CD4-positive, alpha-beta memory T cell (primary cell): ENCODE measurements around the gene C1orf87. TPM values are rescaled to one million over a fixed set of nuclear protein-coding genes. Genes with fewer than 3 reads are reported as not detected.
A peak's percentile ranks its signal among the peaks of the same experiment; 100 is the strongest.

Experiments used
- CTCF ChIA-PET: fragments of 350-600 bp; sonication (Branson Sonifier 250); formaldehyde crosslinking; loops from one replicate; lab custom pipeline; 2021; ENCODE audit warnings: inconsistent platforms; ENCODE audit not compliant: partially characterized antibody; lab: Charles Lee
- POLR2A ChIA-PET: fragments of 350-600 bp; sonication (Branson Sonifier 250); formaldehyde crosslinking; loops from one replicate; lab custom pipeline; 2021; ENCODE audit not compliant: partially characterized antibody; lab: Charles Lee
- DNase-seq, 5 donors: peaks; one replicate each; pipeline versions ENCODE4 v3.0.0 to v3.0.0-alpha.2; 2020 to 2022; ENCODE audit warnings: mixed read lengths in 1 of 5
- H3K27ac ChIP-seq: one replicate; pipeline ENCODE4 v1.7.0; 2013; ENCODE audit warnings: low read depth, low read length
- H3K27me3 ChIP-seq: 2 replicates; pipeline ENCODE4 v1.7.0; 2013; ENCODE audit warnings: mild to moderate bottlenecking, low read length, moderate library complexity; ENCODE audit not compliant: insufficient read depth
- H3K36me3 ChIP-seq: 2 replicates; pipeline ENCODE4 v1.7.0; 2013; ENCODE audit warnings: mild to moderate bottlenecking, low read length, moderate library complexity; ENCODE audit not compliant: insufficient read depth
- H3K4me1 ChIP-seq: 2 replicates; pipeline ENCODE4 v1.7.0; 2013; ENCODE audit warnings: mild to moderate bottlenecking, low read length, moderate library complexity; ENCODE audit not compliant: insufficient read depth
- H3K4me3 ChIP-seq, 2 donors: one replicate each; pipeline ENCODE4 v1.7.0; 2013; ENCODE audit warnings: low read length in 2 of 2, mild to moderate bottlenecking in 1 of 2
- H3K9me3 ChIP-seq, 2 donors: one replicate each; pipeline ENCODE4 v1.7.0; 2013; ENCODE audit warnings: low read length in 2 of 2, control low read depth in 1 of 2; ENCODE audit not compliant: control insufficient read depth in 1 of 2
- H3K27ac Mint-ChIP-seq, 7 donors: one replicate each; pipeline ENCODE4 v1.8.0; 2020 to 2021; ENCODE audit warnings: mixed read lengths in 7 of 7, mild to moderate bottlenecking in 6 of 7, inconsistent platforms in 3 of 7, moderate library complexity in 3 of 7
- H3K27me3 Mint-ChIP-seq, 2 donors: one replicate each; pipeline ENCODE4 v1.8.0; 2020 to 2021; ENCODE audit warnings: mixed read lengths in 2 of 2
- H3K36me3 Mint-ChIP-seq, 2 donors: one replicate each; pipeline ENCODE4 v1.8.0; 2020 to 2021; ENCODE audit warnings: mixed read lengths in 2 of 2, inconsistent platforms in 1 of 2, mild to moderate bottlenecking in 1 of 2
- H3K4me1 Mint-ChIP-seq, 4 donors: one replicate each; pipeline ENCODE4 v1.8.0; 2020 to 2021; ENCODE audit warnings: mixed read lengths in 4 of 4, mild to moderate bottlenecking in 1 of 4
- H3K4me3 Mint-ChIP-seq, 8 donors: one replicate each; pipeline ENCODE4 v1.8.0; 2020 to 2021; ENCODE audit warnings: mixed read lengths in 8 of 8, mild to moderate bottlenecking in 7 of 8, moderate library complexity in 6 of 8, inconsistent platforms in 3 of 8
- H3K9me3 Mint-ChIP-seq, 8 donors: one replicate each; pipeline ENCODE4 v1.8.0; 2020 to 2021; ENCODE audit warnings: mixed read lengths in 8 of 8, mild to moderate bottlenecking in 5 of 8, inconsistent platforms in 3 of 8, moderate library complexity in 1 of 8
- intact Hi-C: fragments of 100-400 bp; cut with micrococcal nuclease; formaldehyde crosslinking; loops from one replicate; pipeline ENCODE4 v1.15.1; 2023
- polyA plus RNA-seq, 2 donors: library from polyadenylated mRNA; unstranded; fragments of 300-500 nt; fragmentation: Illumina TruSeq; gene quantifications; one replicate each; pipeline ENCODE4 v1.2.3, GENCODE V29; 2021
- total RNA-seq, 2 experiments: library from RNA; stranded (reverse); gene quantifications; one replicate each; pipeline ENCODE4 v1.2.3, GENCODE V29; 2021

C1orf87 gene
- total and polyA plus RNA-seq, 4 experiments from 2014 or later: not detected

GRCh38 chr1:59994302-59995198 lies 79.0 kb downstream of the C1orf87 start:
- H3K4me3 Mint-ChIP-seq: no peak overlapping the region
- H3K4me1 ChIP-seq: no peaks in the 10 kb centered on the region
- intact Hi-C loops: no loop called here
- no peak for DNase-seq
- ChIA-PET CTCF (no interaction called here), POLR2A (no interaction called here)
- H3K27ac ChIP-seq: no peak overlapping the region
- H3K4me1 Mint-ChIP-seq: no peaks in the 10 kb centered on the region
- no peak overlapping the region for H3K4me3 ChIP-seq
- H3K27me3 ChIP-seq: no peaks in the 10 kb centered on the region
- H3K36me3 ChIP-seq: no peaks in the 10 kb centered on the region
- H3K27ac Mint-ChIP-seq: no peak overlapping the region
- peaks cover 3 to 11% of the 10 kb centered on the region in 2 donors for H3K27me3 Mint-ChIP-seq
- peaks cover 0 to 2% (median 0%) of the 10 kb centered on the region in 8 donors for H3K9me3 Mint-ChIP-seq
- H3K9me3 ChIP-seq: no peaks in the 10 kb centered on the region
- no peaks in the 10 kb centered on the region for H3K36me3 Mint-ChIP-seq

DNA sequence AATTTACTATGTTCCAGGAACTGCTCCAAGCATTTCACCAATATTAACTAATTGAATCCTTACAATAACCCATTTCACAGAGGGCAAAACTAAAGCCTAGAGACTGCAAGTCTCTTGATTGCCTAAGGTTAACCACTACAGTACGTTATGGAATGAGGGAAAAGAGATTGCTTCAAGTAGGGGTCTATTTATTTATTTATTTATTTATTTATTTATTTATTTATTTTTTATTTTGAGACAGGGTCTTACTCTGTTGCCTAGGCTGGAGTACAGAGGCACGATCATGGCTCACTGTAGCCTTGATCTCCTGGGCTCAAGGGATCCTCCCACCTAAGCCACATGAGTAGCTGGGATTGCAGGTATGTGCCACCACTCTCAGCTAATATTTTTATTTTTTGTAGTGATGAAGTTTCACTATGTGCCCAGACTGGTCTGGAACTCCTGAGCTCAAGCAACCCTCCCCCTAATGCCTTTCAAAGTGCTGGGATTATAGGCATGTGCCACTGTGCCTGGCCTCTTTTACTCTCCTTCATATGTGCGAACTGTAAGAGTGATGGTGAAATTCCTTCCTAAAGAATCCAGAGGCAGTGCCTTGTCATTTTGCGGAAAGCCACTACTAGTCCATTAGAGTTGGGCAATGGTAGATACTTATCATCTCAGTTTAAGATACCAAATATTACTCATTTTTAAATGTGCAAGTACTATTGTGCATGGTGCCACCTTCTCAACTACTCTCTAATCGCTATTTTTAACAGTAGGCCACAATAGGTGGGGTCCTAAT lies 81.3 kb downstream of the C1orf87 start:
- DNase-seq: no peak
- Mint-ChIP-seq H3K27me3 (peaks cover 3 to 11% of the 10 kb centered on the region in 2 donors), H3K4me3 (no peak overlapping the region), H3K9me3 (peaks cover 0 to 2% (median 0%) of the 10 kb centered on the region in 8 donors), H3K4me1 (no peaks in the 10 kb centered on the region), H3K36me3 (no peaks in the 10 kb centered on the region), H3K27ac (no peak overlapping the region)
- no peaks in the 10 kb centered on the region for H3K4me1 ChIP-seq
- no peak overlapping the region for H3K27ac ChIP-seq
- CTCF ChIA-PET: no interaction called here
- POLR2A ChIA-PET: no interaction called here
- H3K36me3 ChIP-seq: no peaks in the 10 kb centered on the region
- no peak overlapping the region for H3K4me3 ChIP-seq
- H3K9me3 ChIP-seq: no peaks in the 10 kb centered on the region
- intact Hi-C loops: no loop called here
- no peaks in the 10 kb centered on the region for H3K27me3 ChIP-seq

DNA sequence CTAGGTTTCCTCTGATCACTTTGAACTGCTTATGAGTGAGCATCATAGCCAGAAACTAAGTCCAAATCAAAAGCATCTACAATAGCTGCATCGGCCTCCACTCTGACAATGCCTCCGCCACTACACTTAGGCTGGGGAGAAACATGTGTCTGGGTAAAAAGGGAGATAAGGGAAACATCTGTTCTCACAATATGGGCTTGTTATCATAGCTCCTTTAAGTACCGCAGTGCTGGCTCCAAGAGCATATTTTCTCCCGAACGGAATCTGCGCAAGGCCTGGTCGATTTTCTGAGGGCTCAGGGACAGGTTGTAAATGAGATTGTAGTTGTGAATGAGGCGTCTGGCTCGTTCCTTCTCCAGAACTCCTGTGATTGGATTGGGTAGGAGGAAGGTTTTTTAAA lies 83.1 kb downstream of the C1orf87 start:
- ChIA-PET POLR2A (no interaction called here), CTCF (no interaction called here)
- peaks cover 3 to 5% of the 10 kb centered on the region in 2 donors for H3K27me3 Mint-ChIP-seq
- no peak for DNase-seq
- intact Hi-C loops: no loop called here
- no peaks in the 10 kb centered on the region for H3K4me1 ChIP-seq
- H3K4me3 Mint-ChIP-seq: no peak overlapping the region
- no peaks in the 10 kb centered on the region for H3K9me3 ChIP-seq
- H3K4me3 ChIP-seq: no peak overlapping the region
- no peaks in the 10 kb centered on the region for H3K27me3 ChIP-seq
- H3K27ac ChIP-seq: no peak overlapping the region
- peaks cover 0 to 2% (median 0%) of the 10 kb centered on the region in 8 donors for H3K9me3 Mint-ChIP-seq
- H3K36me3 Mint-ChIP-seq: no peaks in the 10 kb centered on the region
- H3K4me1 Mint-ChIP-seq: no peaks in the 10 kb centered on the region
- no peak overlapping the region for H3K27ac Mint-ChIP-seq
- H3K36me3 ChIP-seq: no peaks in the 10 kb centered on the region

DNA sequence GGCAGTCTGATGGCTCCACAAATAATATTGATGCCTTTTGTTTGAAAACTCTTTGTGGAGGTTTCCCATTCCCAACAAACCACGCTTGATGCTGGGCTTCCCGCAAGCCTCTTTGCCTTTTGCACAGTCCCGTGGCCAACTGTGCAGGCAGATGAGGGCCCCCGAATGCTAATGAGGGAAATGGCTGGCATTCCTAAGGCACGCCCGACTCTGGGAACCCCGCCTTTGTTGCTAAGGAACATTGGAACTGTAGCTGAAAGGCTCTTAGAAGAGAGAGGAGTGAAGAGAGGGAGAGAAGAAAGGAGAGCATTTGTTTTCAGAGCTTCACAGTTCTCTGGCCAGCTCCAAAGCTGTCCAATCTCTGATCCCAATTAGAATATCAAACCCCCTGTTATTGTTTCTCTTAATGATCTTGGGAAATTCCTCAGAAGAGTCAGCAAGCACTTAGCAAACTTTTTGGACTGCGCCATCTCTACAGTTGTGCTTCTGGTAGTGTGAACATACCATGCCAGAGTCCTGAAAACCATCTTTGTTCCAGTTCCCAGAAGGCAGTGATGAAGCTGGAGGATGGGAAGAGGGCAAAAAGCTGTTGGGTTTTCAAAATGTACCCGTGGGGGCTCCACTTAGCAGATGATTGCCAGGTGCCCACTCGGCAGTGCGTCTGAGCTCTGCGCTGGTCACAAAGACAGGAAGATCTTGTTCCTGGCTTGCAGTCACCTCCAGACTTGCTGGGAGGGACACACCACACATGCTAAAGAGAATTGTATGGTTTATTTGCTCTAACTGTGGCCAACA lies 86.9 kb downstream of the C1orf87 start:
- Mint-ChIP-seq H3K27ac (no peak overlapping the region), H3K4me1 (no peaks in the 10 kb centered on the region)

GRCh38 chr1:59985911-59986515 lies 87.6 kb downstream of the C1orf87 start:
- Histone ChIP-seq H3K4me1 (no peaks in the 10 kb centered on the region), H3K4me3 (no peak overlapping the region), H3K9me3 (no peaks in the 10 kb centered on the region), H3K36me3 (no peaks in the 10 kb centered on the region), H3K27ac (no peak overlapping the region), H3K27me3 (no peaks in the 10 kb centered on the region)
- no peak for DNase-seq
- H3K9me3 Mint-ChIP-seq: peaks cover 0 to 2% (median 0%) of the 10 kb centered on the region in 8 donors
- no peaks in the 10 kb centered on the region for H3K4me1 Mint-ChIP-seq
- intact Hi-C loops: no loop called here
- peaks cover 1 to 4% of the 10 kb centered on the region in 2 donors for H3K27me3 Mint-ChIP-seq
- ChIA-PET CTCF (interaction anchor here (1.0 kb wide), 1 partner anchor 9 kb away, joined by 4 read pairs; no protein-coding TSS in a partner anchor), POLR2A (no interaction called here)
- H3K27ac Mint-ChIP-seq: no peak overlapping the region
- no peak overlapping the region for H3K4me3 Mint-ChIP-seq
- H3K36me3 Mint-ChIP-seq: no peaks in the 10 kb centered on the region

More for the DNA sequence above, 86.9 kb downstream of the C1orf87 start:
- no peak overlapping the region for H3K4me3 ChIP-seq
- ChIA-PET CTCF (interaction anchor here (1.0 to 1.5 kb wide), 3 partner anchors 10 to 13 kb away, joined by 3 to 4 read pairs (median 3); no protein-coding TSS in a partner anchor), POLR2A (no interaction called here)
- H3K27me3 ChIP-seq: no peaks in the 10 kb centered on the region
- no peaks in the 10 kb centered on the region for H3K4me1 ChIP-seq
- Mint-ChIP-seq H3K27me3 (peaks cover 1 to 4% of the 10 kb centered on the region in 2 donors), H3K4me3 (no peak overlapping the region), H3K9me3 (peaks cover 0 to 2% (median 0%) of the 10 kb centered on the region in 8 donors), H3K36me3 (no peaks in the 10 kb centered on the region)
- H3K9me3 ChIP-seq: no peaks in the 10 kb centered on the region
- intact Hi-C loops: no loop called here
- DNase-seq: no peak
- no peaks in the 10 kb centered on the region for H3K36me3 ChIP-seq
- no peak overlapping the region for H3K27ac ChIP-seq

DNA sequence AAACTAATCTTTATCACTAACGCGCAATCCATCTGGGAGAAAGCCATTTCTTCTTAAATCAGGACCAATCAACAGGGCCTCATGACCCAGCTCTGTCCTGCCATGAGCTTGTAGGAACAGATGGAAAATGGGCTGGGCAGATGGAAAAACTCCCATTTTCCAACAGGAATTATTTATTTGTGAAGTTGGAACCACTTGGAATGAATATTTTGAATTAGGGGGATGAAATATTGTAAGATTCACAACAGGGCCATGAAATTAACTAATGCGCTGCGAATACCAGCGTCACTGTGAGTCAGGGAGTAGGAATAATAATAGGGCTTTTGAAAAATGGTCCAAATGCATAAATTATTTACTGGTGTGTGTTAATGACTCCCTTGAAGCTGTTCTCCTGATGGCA lies 93.9 kb downstream of the C1orf87 start:
- Mint-ChIP-seq H3K4me3 (no peak overlapping the region), H3K36me3 (no peaks in the 10 kb centered on the region), H3K4me1 (peaks cover 0 to 3% (median 1%) of the 10 kb centered on the region in 4 donors), H3K9me3 (peaks cover 0 to 2% (median 0%) of the 10 kb centered on the region in 8 donors), H3K27ac (peak overlapping the region in 1 of 7 donors; percentile 17), H3K27me3 (peaks cover 8 to 12% of the 10 kb centered on the region in 2 donors)
- CTCF ChIA-PET: interaction anchor here (0.6 to 5.8 kb wide), 3 partner anchors 8 to 1494 kb away, joined by 5 to 46 read pairs (median 5); no protein-coding TSS in a partner anchor
- H3K36me3 ChIP-seq: no peaks in the 10 kb centered on the region
- H3K27me3 ChIP-seq: no peaks in the 10 kb centered on the region
- no peaks in the 10 kb centered on the region for H3K9me3 ChIP-seq
- H3K27ac ChIP-seq: no peak overlapping the region
- H3K4me3 ChIP-seq: no peak overlapping the region
- intact Hi-C loops: loop anchor here (5.0 kb wide), 1 partner anchor 1663 kb away; no protein-coding TSS in a partner anchor
- DNase-seq: no peak
- no peaks in the 10 kb centered on the region for H3K4me1 ChIP-seq
- POLR2A ChIA-PET: no interaction called here
